HG03521 (cell line): Measurements from ENCODE around the gene EFEMP2.

ENCODE experiments used
- ATAC-seq: cut with Tn5 transposase; IDR thresholded peaks from one replicate; pipeline ENCODE4 v1.9.1; 2021; ENCODE audit warnings: mild to moderate bottlenecking, moderate library complexity; ENCODE audit not compliant: unreplicated experiment

Gene EFEMP2

DNA sequence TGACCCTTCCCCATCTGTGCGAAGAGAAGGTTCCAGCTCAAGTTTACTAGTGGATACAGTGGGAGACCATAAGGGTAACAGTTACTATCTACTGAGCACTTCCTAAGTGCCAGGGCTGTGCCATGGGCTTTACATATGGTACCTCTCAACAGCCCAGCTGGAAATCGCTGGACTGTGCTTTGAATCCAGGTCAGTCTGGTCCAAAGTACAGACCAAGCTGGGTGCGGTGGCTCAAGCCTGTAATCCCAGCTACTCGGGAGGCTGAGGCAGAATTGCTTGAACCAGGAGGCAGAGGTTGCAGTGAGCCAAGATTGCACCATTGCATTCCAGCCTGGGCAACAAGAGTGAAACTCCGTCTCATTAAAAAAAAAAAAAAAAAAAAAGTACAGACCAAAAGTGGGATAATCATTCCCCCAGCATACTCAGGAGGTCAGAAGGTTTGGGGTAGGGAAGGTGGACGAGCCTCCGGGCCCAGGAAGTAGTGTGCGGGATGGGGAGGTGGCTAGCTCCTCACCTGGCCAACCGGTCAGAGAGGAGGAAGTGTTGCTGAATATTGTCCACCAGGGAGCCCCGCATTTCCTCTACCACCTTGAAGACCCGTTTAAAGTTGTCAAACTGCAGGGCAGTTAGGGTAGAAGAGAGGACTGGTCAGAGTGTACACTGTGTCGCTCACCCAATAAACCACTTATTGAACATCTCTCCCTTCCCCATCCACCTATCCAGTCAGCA, 13.4 kb upstream of the EFEMP2 start:
- no peak for ATAC-seq

DNA sequence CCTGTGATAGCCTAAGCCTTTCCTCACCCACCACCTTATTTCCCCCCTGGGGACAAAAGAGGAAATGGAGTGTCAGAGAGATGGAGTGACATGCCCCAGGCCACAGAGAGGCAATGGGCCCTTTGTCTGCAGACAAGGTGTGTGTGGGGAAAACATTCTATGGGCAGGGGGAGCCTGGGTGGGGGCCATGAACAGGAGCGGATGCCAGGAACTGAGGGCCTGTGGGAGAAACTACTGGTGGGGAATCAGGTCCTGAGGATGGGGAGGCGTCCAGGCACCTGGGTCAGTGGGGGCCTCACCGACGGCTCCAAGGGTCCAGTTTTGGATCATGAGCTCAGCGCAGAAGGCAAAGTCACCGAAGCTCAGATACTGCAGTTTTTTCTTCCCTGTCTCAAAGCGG, 12.6 kb upstream of the EFEMP2 start:
- ATAC-seq = no peak

- ATAC-seq = no peak
Observed at GRCh38 chr11:65884716-65885092, 12.1 kb upstream of the EFEMP2 start.

- no peak for ATAC-seq
Observed at GRCh38 chr11:65883786-65884715, 11.5 kb upstream of the EFEMP2 start.

DNA sequence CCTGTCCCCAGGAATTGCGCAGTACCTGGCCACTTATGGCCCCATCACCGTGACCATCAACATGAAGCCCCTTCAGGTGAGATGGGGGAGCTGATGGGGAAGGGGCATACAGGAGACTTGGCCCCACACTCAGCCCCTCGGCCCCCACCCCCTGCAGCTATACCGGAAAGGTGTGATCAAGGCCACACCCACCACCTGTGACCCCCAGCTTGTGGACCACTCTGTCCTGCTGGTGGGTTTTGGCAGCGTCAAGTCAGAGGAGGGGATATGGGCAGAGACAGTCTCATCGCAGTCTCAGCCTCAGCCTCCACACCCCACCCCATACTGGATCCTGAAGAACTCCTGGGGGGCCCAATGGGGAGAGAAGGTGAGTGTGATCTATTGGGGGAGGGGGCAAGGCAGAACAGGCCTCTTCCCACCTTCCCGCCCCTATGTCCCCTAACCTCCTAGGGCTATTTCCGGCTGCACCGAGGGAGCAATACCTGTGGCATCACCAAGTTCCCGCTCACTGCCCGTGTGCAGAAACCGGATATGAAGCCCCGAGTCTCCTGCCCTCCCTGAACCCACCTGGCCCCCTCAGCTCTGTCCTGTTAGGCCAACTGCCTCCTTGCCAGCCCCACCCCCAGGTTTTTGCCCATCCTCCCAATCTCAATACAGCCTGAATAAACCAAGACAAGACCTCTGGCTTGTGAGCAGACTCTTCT, 10.6 kb upstream of the EFEMP2 start:
- no peak for ATAC-seq

GRCh38 chr11:65882120-65883057, 9.8 kb upstream of the EFEMP2 start:
- ATAC-seq = no peak

DNA sequence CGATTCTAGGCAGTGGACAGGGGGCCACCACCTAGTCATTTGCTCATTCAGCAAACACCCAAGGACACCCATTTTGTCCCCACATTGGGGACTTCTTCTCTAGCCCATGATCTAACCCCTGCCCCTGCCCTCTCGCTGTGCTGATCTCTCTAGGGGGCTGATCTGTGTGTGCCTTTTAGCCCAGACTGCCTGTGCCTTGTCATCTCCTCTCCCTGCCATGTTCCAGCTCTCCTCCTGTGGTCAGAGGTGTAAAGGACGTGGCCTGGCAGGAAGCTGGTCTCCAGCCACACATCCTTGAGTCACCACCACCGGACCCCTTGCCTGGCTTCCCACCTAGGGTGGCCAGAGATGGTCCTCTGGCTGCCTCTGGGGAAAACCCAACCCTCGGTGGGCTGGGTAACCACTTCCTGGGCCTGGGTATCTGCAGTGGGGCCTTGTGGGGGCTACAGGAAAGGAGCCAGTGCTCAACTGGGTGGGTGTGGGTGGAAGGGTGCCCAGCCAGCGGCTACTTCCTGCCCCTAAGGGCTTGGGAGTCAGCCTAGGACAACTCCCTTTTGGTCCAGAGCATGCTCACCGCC, 8.3 kb upstream of the EFEMP2 start:
- no peak for ATAC-seq

GRCh38 chr11:65880027-65880426, 7.4 kb upstream of the EFEMP2 start:
- no peak for ATAC-seq

DNA sequence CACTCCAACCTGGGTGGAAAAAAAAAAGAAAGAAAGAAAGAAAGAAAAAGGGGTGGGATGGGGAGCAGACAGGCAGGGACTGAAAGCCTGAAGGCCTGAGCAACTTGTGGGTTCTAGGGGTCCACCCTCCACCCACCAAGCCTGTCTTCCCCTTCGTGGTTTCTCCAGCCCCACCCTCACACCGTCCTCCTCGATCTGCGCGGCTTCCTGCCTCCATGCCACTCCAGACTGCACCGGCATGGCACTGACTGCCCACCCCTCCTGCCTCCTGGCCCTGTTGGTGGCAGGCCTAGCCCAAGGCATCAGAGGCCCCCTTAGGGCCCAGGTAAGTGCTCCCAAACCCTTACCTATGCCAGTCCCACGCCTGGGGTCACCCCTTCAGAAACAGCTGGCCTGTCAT, 7.0 kb upstream of the EFEMP2 start, which contains the start of gene CTSW:
Gene CTSW (plus strand): TSS at position 221 of the 400 bp plus-strand sequence. CDS start 18 bp downstream, at position 239.
- ATAC-seq = no peak

DNA sequence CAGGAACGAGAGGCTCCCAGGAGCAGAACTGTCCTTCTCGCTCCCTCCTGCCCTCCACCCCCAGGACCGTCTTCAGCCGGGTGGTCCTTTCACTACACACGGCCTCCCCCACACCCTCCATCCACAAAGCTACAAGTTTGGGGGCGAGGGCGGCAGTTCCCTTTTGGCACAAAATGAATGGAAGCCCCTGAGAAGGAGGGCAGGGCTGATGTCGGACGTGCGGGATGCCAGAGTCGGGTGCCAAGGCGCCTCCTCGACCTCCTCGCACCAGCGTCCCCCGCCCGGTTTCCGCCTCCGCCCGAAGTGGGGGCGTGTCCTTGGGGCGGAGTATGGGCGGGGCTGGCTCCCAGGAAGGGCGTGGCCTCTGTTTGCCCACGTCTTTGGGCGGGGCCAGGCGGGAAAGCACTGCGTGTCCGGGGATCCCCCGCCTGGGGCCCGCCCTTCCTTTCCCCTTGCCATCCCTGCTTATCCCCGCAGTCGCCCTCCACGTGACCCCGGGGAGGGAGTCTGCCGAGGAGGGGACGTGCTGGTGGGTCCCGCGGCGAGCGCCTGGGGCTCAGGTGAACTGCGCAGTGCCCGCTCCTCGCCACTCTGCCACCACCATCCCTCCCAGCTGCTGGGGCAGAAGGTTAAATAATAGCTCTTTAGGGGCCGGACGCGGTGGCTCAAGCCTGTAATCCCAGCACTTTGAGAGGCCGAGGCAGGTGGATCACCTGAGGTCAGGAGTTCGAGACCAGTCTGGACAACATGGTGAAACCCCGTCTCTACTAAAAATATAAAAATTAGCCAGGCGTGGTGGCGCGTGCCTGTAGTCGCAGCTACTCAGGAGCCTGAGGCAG, 937 bp upstream of the EFEMP2 start:
- ATAC-seq = peak; percentile 87

- no peak for ATAC-seq
Observed at GRCh38 chr11:65871811-65872548, 620 bp downstream of the EFEMP2 start.

DNA sequence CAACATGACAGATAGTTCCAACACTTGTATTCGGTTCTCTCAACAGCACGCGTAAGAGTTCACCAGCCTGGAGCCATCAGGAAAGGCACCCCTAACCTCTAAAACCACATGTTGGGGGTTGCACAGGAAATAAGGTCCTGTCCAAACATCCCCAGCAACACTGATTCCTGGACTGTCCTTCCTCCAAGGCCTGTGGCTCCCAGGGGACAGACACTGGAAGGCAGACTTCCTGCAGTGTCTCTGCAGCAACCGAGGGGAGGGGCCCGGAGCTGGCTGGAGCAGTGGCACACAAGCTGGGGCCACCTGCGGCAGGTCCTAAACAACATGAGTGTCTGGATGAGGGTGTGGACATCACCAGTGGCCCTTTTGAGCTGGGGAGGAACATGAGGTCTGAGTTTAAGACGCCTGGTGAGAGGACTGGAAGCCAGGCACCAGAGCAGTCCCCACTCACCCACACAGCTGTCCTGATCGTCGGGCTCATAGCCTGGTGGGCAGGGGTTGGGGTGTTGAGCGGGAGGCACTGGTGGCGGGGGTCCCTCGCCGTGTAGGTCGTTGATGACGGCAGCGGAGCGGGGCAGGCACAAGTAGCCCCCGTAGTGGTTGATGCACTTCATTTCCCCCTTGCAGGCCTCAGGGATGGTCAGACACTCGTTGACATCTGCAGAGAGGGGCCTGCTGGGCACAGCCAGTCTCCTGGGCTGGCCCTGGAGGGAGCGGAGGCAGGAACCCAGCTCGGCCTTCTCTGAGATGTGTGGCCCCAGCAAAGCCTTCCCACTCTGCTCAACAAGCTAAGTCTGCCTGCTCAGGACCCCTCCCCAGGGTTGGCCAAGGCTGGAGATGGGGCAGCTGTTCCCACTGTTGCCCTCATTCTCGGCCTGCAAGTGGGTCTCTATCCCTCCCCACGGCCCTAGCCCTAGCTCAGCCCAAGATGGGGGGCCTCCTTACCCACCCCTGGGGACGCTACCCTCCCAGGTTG, 1.6 kb downstream of the EFEMP2 start:
- ATAC-seq = no peak

DNA sequence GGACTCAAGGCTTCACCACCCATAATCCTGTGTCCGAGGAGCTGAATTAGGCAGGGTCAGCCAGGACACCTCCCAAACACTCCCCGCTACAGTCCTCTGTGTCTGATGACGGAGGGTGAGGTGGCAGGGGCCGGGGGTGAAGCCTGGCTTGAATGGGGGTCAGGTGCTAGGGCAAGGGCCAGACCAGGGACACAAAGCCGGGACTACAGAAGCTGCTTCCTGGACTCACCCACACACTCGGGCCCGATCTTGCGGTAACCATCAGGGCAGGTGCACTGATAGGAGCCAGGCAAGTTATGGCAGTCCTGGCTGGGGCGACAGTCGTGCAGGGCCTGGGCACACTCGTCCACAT, 2.3 kb downstream of the EFEMP2 start:
- no peak for ATAC-seq

- no peak for ATAC-seq
Observed at GRCh38 chr11:65869643-65870306, 2.8 kb downstream of the EFEMP2 start.

DNA sequence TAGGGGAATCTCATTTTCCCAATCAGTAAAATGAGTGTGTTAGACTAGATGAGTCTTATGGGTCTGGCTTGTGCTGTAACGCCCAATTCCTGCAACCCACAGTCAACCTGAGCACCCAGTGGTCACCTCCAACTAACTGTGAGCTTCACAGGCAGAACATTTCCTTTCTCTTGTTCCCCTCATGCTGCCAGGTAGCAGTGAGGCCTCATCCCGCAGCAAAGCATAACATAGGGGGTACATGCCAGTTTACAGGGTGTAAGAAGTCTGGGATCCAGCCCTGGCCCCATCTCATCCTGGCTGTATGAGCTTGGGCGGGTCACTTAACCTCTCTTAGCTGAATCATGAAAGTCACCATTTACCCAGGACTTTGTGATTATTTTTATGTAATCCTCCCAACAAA, 3.7 kb downstream of the EFEMP2 start:
- ATAC-seq = no peak

GRCh38 chr11:65868076-65868667, 4.4 kb downstream of the EFEMP2 start:
- ATAC-seq = no peak
